ENCODE data around the gene JPH3. TPM values are rescaled to one million over a fixed set of nuclear protein-coding genes. Genes with fewer than 3 reads are reported as not detected.

Gene JPH3
- polyA plus RNA-seq, 3 donors = not detected

- Histone ChIP-seq H2AFZ (ENCODE audit: insufficient read depth, low read depth, low read length, poor library complexity, severe bottlenecking) (no peak overlapping the region), H3K9ac (ENCODE audit: insufficient read depth, low read length, poor library complexity, severe bottlenecking) (no peak overlapping the region), H3K4me3 (replicated peaks in 1 of 3; ENCODE audit: low read depth in 2 of 3, low read length in 3 of 3) (no peak overlapping the region), H3K27ac (ENCODE audit: low read depth in 1 of 2, low read length in 2 of 2) (no peak overlapping the region), H3K79me2 (ENCODE audit: insufficient read depth, low read length) (no peaks in the 10 kb centered on the region), H3K36me3 (replicated peaks in 1 of 2; ENCODE audit: control insufficient read depth in 1 of 2, insufficient read depth in 2 of 2, low read length in 2 of 2) (peaks cover 27 to 78% of the 10 kb centered on the region in 2 donors), H3K27me3 (ENCODE audit: control insufficient read depth in 2 of 2, insufficient read depth in 2 of 2, low read length in 2 of 2) (no peaks in the 10 kb centered on the region), H3K4me1 (ENCODE audit: control insufficient read depth in 1 of 2, insufficient read depth in 2 of 2, low read length in 2 of 2) (no peaks in the 10 kb centered on the region), H3K9me3 (replicated peaks in 1 of 2; ENCODE audit: control insufficient read depth in 1 of 2, insufficient read depth in 1 of 2, low read length in 2 of 2) (no peaks in the 10 kb centered on the region), H4K20me1 (ENCODE audit: insufficient read depth, low read length) (no peaks in the 10 kb centered on the region), H3K4me2 (replicated peaks; ENCODE audit: extremely low read depth, low read length, poor library complexity, severe bottlenecking) (no peak overlapping the region)
- no peak for DNase-seq
- Mint-ChIP-seq H3K4me3 (no peak overlapping the region), H3K36me3 (peaks cover 69 to 74% of the 10 kb centered on the region in 2 donors), H3K27ac (no peak overlapping the region), H3K4me1 (no peaks in the 10 kb centered on the region), H3K27me3 (ENCODE audit: low read depth in 3 of 3) (no peaks in the 10 kb centered on the region), H3K9me3 (peaks cover 0 to 2% (median 0%) of the 10 kb centered on the region in 7 donors)
- intact Hi-C loops (cut with micrococcal nuclease) = no loop called here
- TF ChIP-seq, protein P1, sequence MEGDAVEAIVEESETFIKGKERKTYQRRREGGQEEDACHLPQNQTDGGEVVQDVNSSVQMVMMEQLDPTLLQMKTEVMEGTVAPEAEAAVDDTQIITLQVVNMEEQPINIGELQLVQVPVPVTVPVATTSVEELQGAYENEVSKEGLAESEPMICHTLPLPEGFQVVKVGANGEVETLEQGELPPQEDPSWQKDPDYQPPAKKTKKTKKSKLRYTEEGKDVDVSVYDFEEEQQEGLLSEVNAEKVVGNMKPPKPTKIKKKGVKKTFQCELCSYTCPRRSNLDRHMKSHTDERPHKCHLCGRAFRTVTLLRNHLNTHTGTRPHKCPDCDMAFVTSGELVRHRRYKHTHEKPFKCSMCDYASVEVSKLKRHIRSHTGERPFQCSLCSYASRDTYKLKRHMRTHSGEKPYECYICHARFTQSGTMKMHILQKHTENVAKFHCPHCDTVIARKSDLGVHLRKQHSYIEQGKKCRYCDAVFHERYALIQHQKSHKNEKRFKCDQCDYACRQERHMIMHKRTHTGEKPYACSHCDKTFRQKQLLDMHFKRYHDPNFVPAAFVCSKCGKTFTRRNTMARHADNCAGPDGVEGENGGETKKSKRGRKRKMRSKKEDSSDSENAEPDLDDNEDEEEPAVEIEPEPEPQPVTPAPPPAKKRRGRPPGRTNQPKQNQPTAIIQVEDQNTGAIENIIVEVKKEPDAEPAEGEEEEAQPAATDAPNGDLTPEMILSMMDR (IDR thresholded peaks at IDR 0.05) = no peak
- WGBS (ENCODE audit: insufficient coverage) = 97% methylated on average over 13 of the region's 17 CpGs
Observed at GRCh38 chr16:87729266-87729954, 127.1 kb downstream of the JPH3 start.

DNA sequence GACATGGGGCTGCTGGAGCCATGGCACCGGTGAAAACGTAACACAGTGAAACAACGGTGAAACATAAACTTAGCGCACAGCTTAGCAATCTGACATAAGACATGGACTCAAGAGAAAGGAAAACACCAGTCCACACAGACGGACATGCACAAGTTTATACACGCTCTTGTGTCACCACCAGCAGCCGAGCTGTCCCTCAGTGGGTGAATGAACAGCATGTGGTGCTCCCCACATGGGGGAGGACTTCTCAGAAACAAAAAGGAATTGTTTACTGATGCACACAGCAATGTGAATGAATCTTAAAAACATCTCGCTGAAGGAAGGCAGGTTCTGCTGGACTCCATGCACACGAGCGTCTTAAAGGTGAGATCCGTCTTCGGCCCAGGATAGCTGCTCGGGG, 129.3 kb downstream of the JPH3 start:
- no peak overlapping the region for H3K27ac ChIP-seq (ENCODE audit: low read depth in 1 of 2, low read length in 2 of 2)
- H3K79me2 ChIP-seq (ENCODE audit: insufficient read depth, low read length) = no peaks in the 10 kb centered on the region
- no peak overlapping the region for H3K4me2 ChIP-seq (replicated peaks; ENCODE audit: extremely low read depth, low read length, poor library complexity, severe bottlenecking)
- no peak overlapping the region for H3K9ac ChIP-seq (ENCODE audit: insufficient read depth, low read length, poor library complexity, severe bottlenecking)
- H3K27me3 ChIP-seq (ENCODE audit: control insufficient read depth in 2 of 2, insufficient read depth in 2 of 2, low read length in 2 of 2) = no peaks in the 10 kb centered on the region
- no peak overlapping the region for H2AFZ ChIP-seq (ENCODE audit: insufficient read depth, low read depth, low read length, poor library complexity, severe bottlenecking)
- no peaks in the 10 kb centered on the region for H3K27me3 Mint-ChIP-seq (ENCODE audit: low read depth in 3 of 3)
- peaks cover 0 to 2% (median 0%) of the 10 kb centered on the region in 7 donors for H3K9me3 Mint-ChIP-seq
- H3K4me3 Mint-ChIP-seq = no peak overlapping the region
- H3K4me1 Mint-ChIP-seq = no peaks in the 10 kb centered on the region
- peaks cover 26 to 81% of the 10 kb centered on the region in 2 donors for H3K36me3 ChIP-seq (replicated peaks in 1 of 2; ENCODE audit: control insufficient read depth in 1 of 2, insufficient read depth in 2 of 2, low read length in 2 of 2)
- no peak overlapping the region for H3K4me3 ChIP-seq (replicated peaks in 1 of 3; ENCODE audit: low read depth in 2 of 3, low read length in 3 of 3)
- DNase-seq = no peak
- H4K20me1 ChIP-seq (ENCODE audit: insufficient read depth, low read length) = peaks cover 4% of the 10 kb centered on the region
- H3K27ac Mint-ChIP-seq = no peak overlapping the region
- intact Hi-C loops (cut with micrococcal nuclease) = no loop called here
- peaks cover 70 to 71% of the 10 kb centered on the region in 2 donors for H3K36me3 Mint-ChIP-seq
- WGBS (ENCODE audit: insufficient coverage) = 97% methylated on average over 12 of the region's 13 CpGs
- TF ChIP-seq, protein P1 (IDR thresholded peaks at IDR 0.05) = no peak
- no peaks in the 10 kb centered on the region for H3K9me3 ChIP-seq (replicated peaks in 1 of 2; ENCODE audit: control insufficient read depth in 1 of 2, insufficient read depth in 1 of 2, low read length in 2 of 2)
- no peaks in the 10 kb centered on the region for H3K4me1 ChIP-seq (ENCODE audit: control insufficient read depth in 1 of 2, insufficient read depth in 2 of 2, low read length in 2 of 2)
